ENCODE measurements around the gene APPL2.

DNA sequence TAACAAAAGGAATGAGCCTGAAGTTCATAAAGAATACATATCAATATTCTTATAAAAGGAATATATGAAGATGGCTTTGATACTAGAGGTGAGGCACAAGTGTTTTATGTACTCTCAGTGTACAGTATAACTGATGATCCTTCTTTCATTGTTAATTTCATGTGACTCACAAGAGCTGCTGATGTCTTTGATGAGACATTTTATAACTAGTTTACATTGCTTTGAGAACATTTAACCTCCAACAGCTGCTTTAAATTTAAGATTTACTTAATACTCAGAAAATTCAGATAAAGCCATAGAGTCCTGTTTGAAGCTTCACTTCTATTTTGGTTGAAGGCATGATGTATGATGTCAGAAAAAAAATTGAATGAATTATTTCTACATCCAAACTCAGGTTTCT is 68.6 kb downstream of the APPL2 start:
- TF ChIP-seq, protein P1, sequence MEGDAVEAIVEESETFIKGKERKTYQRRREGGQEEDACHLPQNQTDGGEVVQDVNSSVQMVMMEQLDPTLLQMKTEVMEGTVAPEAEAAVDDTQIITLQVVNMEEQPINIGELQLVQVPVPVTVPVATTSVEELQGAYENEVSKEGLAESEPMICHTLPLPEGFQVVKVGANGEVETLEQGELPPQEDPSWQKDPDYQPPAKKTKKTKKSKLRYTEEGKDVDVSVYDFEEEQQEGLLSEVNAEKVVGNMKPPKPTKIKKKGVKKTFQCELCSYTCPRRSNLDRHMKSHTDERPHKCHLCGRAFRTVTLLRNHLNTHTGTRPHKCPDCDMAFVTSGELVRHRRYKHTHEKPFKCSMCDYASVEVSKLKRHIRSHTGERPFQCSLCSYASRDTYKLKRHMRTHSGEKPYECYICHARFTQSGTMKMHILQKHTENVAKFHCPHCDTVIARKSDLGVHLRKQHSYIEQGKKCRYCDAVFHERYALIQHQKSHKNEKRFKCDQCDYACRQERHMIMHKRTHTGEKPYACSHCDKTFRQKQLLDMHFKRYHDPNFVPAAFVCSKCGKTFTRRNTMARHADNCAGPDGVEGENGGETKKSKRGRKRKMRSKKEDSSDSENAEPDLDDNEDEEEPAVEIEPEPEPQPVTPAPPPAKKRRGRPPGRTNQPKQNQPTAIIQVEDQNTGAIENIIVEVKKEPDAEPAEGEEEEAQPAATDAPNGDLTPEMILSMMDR (IDR thresholded peaks at IDR 0.05; ENCODE audit: poor library complexity, severe bottlenecking): no peak
- TF ChIP-seq, protein P2, sequence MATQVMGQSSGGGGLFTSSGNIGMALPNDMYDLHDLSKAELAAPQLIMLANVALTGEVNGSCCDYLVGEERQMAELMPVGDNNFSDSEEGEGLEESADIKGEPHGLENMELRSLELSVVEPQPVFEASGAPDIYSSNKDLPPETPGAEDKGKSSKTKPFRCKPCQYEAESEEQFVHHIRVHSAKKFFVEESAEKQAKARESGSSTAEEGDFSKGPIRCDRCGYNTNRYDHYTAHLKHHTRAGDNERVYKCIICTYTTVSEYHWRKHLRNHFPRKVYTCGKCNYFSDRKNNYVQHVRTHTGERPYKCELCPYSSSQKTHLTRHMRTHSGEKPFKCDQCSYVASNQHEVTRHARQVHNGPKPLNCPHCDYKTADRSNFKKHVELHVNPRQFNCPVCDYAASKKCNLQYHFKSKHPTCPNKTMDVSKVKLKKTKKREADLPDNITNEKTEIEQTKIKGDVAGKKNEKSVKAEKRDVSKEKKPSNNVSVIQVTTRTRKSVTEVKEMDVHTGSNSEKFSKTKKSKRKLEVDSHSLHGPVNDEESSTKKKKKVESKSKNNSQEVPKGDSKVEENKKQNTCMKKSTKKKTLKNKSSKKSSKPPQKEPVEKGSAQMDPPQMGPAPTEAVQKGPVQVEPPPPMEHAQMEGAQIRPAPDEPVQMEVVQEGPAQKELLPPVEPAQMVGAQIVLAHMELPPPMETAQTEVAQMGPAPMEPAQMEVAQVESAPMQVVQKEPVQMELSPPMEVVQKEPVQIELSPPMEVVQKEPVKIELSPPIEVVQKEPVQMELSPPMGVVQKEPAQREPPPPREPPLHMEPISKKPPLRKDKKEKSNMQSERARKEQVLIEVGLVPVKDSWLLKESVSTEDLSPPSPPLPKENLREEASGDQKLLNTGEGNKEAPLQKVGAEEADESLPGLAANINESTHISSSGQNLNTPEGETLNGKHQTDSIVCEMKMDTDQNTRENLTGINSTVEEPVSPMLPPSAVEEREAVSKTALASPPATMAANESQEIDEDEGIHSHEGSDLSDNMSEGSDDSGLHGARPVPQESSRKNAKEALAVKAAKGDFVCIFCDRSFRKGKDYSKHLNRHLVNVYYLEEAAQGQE (IDR thresholded peaks at IDR 0.05; ENCODE audit: borderline replicate concordance): no peak
- TF ChIP-seq TAF1 (IDR thresholded peaks at IDR 0.05; ENCODE audit: low read depth) (no peak), POLR2AphosphoS5 (IDR thresholded peaks at IDR 0.05) (no peak), RAD21 (conservative IDR thresholded peaks at IDR 0.05) (no peak), EZH2 (IDR thresholded peaks at IDR 0.05; ENCODE audit: borderline replicate concordance, insufficient read depth, low read length, poor library complexity, severe bottlenecking) (no peak), EP300 (conservative IDR thresholded peaks at IDR 0.05; ENCODE audit: poor library complexity, severe bottlenecking) (no peak), SMC3 (conservative IDR thresholded peaks at IDR 0.05; ENCODE audit: poor library complexity) (no peak)
